ES-I3 (cell line): ENCODE results near the gene NET1.

Experiments
- H3K36me3 ChIP-seq: 2 replicates; pipeline ENCODE4 v1.6.1; 2013; ENCODE audit warnings: mild to moderate bottlenecking, low read length, control low read depth, moderate library complexity; ENCODE audit not compliant: insufficient read depth
- H3K4me1 ChIP-seq: 2 replicates; pipeline ENCODE4 v1.6.1; 2013; ENCODE audit warnings: mild to moderate bottlenecking, control low read depth, low read length; ENCODE audit not compliant: insufficient read depth
- H3K9ac ChIP-seq: 2 replicates; pipeline ENCODE4 v1.6.1; 2013; ENCODE audit warnings: low read depth, mild to moderate bottlenecking, low read length, moderate library complexity
- H3K9me3 ChIP-seq: 2 replicates; pipeline ENCODE4 v1.6.1; 2013; ENCODE audit warnings: mild to moderate bottlenecking, low read length, moderate library complexity; ENCODE audit not compliant: control insufficient read depth, insufficient read depth

Gene NET1

DNA sequence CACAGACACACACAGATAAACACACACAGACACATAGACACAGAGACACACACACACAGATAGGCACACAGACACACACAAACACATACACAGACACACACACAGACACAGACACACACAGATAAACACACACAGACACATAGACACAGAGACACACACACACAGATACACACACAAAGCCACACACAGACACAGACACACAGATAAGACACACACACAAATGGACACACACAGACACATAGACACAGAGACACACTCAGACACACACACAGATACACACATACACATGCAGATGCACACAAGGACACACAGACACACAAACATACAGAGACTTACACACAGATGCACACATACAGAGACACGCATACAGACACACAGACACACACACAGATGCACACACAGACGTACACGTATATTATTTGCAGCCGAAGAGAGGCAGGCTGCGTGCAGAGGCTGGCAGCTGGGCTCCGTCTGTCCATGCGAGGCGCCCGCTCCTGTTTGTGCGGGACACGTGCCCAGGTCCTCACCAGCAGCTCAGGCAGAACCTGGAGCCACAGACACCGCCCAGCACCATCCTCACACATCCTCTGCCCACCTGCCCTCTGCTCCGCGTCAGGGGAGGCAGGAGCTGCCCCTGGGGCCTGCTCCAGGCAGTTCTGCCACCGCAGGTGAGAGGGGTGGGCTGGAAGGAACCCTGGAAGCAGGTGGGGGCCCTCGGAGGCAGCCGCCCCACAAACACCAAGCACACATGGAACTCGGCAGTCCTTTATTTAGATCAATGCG is 85.8 kb downstream of the NET1 start:
- Histone ChIP-seq H3K36me3 (no peaks in the 10 kb centered on the region), H3K9ac (no peak overlapping the region), H3K9me3 (no peaks in the 10 kb centered on the region), H3K4me1 (peaks cover 3% of the 10 kb centered on the region; the same call in 1 of the 2 replicates)

DNA sequence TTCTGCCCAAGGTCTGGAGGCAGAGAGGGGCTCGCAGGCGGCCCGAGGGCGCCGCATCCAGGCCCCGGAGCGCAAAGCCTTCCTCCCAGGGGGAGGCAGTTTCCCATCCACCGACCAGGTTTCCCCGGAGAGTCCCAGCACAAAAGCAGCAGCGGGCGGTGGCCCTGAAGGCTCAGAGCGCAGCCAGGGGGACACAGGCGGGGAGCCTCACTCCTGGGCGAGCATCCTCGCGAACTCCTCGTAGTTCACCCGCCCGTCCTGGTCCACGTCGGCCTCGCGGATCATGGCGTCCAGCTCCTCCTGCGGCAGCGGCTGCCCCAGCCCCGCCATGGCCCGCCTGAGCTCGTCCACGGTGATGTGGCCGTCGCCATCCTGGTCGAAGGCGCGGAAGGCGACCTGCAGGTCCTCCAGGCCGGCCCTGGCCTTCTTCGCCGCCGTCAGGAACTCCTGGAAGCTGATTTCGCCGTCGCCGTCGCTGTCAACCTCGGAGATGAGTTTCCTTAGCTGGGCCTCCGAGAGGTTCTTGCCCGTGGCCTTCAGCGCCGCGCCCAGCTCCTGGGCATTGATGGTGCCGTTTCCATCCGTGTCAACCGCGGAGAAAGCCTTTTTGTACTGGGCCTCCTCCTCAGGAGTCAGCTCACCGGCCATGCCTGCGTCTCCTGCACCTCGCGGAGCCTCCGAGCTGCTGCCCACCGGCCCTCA is 86.6 kb downstream of the NET1 start:
- H3K4me1 ChIP-seq: peaks cover 3% of the 10 kb centered on the region; the same call in 1 of the 2 replicates
- H3K9ac ChIP-seq: no peak overlapping the region
- no peaks in the 10 kb centered on the region for H3K36me3 ChIP-seq
- H3K9me3 ChIP-seq: no peaks in the 10 kb centered on the region

GRCh38 chr10:5499493-5500140 is 87.3 kb downstream of the NET1 start, which contains the start of gene CALML5:
Gene CALML5 (minus strand): TSS chr10:5499570. CDS start chr10:5499438, 132 bp downstream.
- H3K9me3 ChIP-seq: no peaks in the 10 kb centered on the region
- H3K4me1 ChIP-seq: peaks cover 3% of the 10 kb centered on the region; the same call in 1 of the 2 replicates
- no peak within 1 kb of the TSS for H3K9ac ChIP-seq
- H3K36me3 ChIP-seq: no peaks in the 10 kb centered on the region

DNA sequence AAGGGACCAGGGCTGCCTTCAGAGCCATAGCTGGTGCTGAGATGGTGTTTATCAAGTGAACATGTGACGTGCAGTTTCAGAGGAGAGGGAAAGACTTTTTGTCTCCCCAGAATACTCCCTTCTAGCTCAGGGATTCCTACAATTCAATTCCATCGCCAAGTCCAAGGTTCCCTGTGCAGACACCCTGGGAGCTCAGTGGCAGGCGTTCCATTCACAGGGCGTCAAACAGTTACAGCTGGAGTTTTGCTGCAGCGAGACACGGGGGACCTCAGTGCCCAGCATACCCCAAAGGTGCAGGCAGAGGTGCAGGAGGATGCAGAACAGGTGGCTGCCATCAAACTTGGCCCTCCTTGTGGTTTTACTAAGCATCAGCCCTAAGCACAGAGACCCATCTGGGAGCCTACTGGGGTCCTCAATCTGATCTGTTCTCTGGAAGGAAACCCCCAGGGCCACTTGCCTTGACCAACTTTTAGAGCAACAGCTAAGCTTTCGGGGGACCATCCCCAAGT is 87.9 kb downstream of the NET1 start:
- H3K9me3 ChIP-seq: no peaks in the 10 kb centered on the region
- peaks cover 3% of the 10 kb centered on the region; the same call in 1 of the 2 replicates for H3K4me1 ChIP-seq
- H3K9ac ChIP-seq: no peak overlapping the region
- no peaks in the 10 kb centered on the region for H3K36me3 ChIP-seq

GRCh38 chr10:5500910-5501309 is 88.6 kb downstream of the NET1 start:
- Histone ChIP-seq H3K36me3 (no peaks in the 10 kb centered on the region), H3K4me1 (peaks cover 3% of the 10 kb centered on the region; the same call in 1 of the 2 replicates)

DNA sequence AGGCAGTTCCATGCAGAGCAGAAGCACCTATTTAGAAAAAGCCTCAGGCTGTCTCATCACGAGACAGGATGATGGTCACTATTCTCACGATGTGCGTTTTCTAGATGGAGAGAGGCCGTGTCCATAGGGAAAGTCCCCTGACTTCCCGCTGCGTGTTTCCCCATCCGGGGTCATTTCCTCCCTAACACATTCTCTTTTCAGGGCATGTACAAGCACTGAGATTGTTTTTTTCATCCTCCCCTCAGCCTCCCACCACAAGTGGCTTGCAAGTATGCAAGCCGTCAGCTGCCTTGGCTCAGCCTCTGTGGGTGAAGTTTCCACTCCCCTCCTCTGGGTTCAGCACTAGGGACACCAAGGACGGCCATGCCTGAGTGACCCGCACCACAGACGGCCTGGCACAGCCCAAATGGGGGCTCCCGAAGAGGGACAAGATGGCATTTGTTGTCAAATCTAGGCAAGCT is 89.7 kb downstream of the NET1 start:
- no peak overlapping the region for H3K9ac ChIP-seq
- H3K4me1 ChIP-seq: peaks cover 3% of the 10 kb centered on the region; the same call in 1 of the 2 replicates
- no peaks in the 10 kb centered on the region for H3K9me3 ChIP-seq
- H3K36me3 ChIP-seq: no peaks in the 10 kb centered on the region

More at GRCh38 chr10:5500910-5501309, 88.6 kb downstream of the NET1 start:
- Histone ChIP-seq H3K9ac (no peak overlapping the region), H3K9me3 (no peaks in the 10 kb centered on the region)

DNA sequence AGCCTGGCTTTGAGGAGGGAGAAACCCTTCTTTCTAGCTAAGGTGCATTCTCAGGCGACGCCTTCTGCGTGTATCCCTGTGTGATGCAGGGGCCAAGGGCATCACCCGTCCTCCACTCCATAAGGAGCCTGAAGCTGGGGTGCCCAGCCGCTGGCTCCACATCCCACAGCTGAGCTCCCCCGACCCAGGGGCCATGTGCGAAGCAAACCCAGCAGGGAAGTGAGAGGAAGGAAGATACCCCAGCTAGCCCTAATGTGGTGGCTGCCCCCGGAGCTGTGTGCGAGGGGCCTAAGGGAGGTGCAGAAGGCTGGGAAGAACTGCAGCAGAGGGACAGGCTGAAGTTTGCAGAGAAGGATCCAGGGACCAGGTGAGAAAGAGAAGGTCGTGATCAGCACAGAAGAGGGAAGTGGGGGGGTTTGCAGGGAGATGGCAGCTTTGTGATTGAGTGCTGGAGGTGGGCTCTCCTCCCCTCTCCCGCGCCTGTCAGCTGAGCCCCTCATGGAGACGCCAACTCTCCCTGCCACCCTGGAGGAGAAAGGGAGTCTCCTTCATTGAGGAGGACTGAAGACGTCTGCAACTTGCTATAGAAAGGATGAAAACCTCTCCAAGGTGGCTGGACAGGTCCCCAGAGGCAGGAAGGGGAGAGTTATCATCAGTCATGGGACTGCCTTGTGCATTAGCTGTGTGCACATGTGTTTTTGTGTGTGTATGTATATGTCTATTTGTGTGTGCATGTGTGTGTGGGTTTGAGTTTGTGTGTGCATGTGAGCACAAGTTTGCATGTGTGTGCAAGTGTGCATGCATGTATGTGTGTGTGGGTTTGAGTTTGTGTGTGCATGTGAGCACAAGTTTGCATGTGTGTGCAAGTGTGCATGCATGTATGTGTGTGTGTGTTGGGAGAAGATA is 90.5 kb downstream of the NET1 start:
- no peaks in the 10 kb centered on the region for H3K9me3 ChIP-seq
- H3K9ac ChIP-seq: no peak overlapping the region
- peaks cover 3% of the 10 kb centered on the region; the same call in 1 of the 2 replicates for H3K4me1 ChIP-seq
- H3K36me3 ChIP-seq: no peaks in the 10 kb centered on the region

- H3K4me1 ChIP-seq: peaks cover 3% of the 10 kb centered on the region; the same call in 1 of the 2 replicates
- no peaks in the 10 kb centered on the region for H3K36me3 ChIP-seq
- no peak overlapping the region for H3K9ac ChIP-seq
- no peaks in the 10 kb centered on the region for H3K9me3 ChIP-seq
Observed at GRCh38 chr10:5503477-5503835, 91.1 kb downstream of the NET1 start.

GRCh38 chr10:5504146-5505072 is 92.1 kb downstream of the NET1 start:
- Histone ChIP-seq H3K36me3 (no peaks in the 10 kb centered on the region), H3K4me1 (peaks cover 3% of the 10 kb centered on the region; the same call in 1 of the 2 replicates), H3K9ac (no peak overlapping the region), H3K9me3 (no peaks in the 10 kb centered on the region)

DNA sequence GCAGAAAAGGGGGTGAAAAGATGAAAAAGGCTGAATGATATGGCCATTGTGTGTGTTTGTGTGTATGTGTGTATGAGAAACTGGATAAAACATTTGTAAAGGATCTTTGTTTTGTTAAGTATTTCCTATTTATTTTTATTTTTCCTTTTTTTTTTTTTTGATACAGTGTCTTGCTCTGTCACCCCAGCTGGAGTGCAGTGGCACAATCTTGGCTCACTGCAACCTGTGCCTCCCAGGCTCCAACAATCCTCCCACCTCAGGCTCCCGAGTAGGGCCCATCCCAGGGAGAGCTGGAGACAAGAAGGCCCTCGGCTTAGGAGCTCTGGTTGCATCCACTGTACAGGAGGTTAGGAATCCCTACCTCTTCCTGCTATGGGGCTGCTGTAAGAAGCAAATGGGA is 93.9 kb downstream of the NET1 start:
- H3K9me3 ChIP-seq: no peaks in the 10 kb centered on the region
- no peak overlapping the region for H3K9ac ChIP-seq
- H3K4me1 ChIP-seq: no peaks in the 10 kb centered on the region
- H3K36me3 ChIP-seq: no peaks in the 10 kb centered on the region

DNA sequence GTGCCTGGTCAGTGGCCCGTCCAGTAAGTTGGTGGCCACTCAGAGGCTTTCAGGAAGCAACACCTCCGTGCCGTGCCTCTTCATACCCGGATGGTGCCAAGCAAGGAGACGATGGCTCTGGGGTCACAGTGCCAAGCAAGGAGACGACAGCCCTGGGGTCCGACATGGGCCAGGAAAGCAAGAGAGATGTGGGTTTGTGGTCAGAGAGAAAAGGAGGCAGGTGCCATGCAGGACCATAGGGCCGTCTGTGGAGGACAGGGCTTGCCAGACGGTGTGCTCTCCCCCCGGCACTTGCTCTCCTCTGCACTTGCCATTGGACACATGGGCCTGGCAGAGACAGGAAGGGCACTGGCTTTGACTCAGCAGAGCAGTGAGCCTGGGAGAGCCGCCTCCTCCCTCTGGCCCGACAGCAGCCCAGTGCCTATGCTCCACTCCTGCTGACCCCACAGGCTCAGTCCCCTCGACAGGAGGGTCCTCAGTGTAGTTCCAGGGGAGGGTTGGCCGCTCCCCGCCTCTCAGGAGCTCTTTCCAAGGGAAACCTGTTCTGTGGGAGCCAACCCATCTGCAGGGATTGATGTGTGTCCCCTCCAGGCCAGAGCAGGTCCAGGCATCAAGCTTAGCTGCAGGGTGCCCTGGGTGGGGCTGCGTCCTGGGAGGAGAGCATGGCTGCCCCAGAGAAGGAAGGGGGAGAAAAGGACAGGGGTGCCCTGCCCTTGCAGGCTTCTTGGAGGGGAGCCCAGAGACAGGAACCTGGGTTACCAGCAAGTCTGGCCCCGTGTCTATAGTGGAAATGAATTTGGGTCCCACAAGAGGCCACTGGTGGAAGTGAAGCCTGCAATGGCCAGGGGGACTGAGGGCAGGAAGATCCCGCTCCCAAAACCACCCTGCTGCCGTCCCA is 94.6 kb downstream of the NET1 start:
- H3K36me3 ChIP-seq: no peaks in the 10 kb centered on the region
- no peak overlapping the region for H3K9ac ChIP-seq
- H3K4me1 ChIP-seq: no peaks in the 10 kb centered on the region
- H3K9me3 ChIP-seq: no peaks in the 10 kb centered on the region

GRCh38 chr10:5507649-5508131 is 95.3 kb downstream of the NET1 start:
- H3K4me1 ChIP-seq: no peaks in the 10 kb centered on the region
- H3K9ac ChIP-seq: no peak overlapping the region
- no peaks in the 10 kb centered on the region for H3K36me3 ChIP-seq
- no peaks in the 10 kb centered on the region for H3K9me3 ChIP-seq
